Measurements from ENCODE around the gene CAMTA1.

CAMTA1 gene

GRCh38 chr1:6870086-6870485, 84.8 kb downstream of the CAMTA1 start:
- Histone ChIP-seq H3K9me3 (ENCODE audit: control insufficient read depth, low read depth, low read length) (no peaks in the 10 kb centered on the region), H3K27me3 (ENCODE audit: control insufficient read depth, insufficient read depth, low read length) (no peaks in the 10 kb centered on the region), H3K4me3 (ENCODE audit: low read length) (no peak overlapping the region), H3K36me3 (ENCODE audit: control insufficient read depth, low read depth, low read length) (no peaks in the 10 kb centered on the region), H3K4me1 (ENCODE audit: control insufficient read depth, low read depth, low read length) (peaks cover 33% of the 10 kb centered on the region), H3K9ac (ENCODE audit: low read length) (no peak overlapping the region), H3K27ac (ENCODE audit: low read length) (no peak overlapping the region)

DNA sequence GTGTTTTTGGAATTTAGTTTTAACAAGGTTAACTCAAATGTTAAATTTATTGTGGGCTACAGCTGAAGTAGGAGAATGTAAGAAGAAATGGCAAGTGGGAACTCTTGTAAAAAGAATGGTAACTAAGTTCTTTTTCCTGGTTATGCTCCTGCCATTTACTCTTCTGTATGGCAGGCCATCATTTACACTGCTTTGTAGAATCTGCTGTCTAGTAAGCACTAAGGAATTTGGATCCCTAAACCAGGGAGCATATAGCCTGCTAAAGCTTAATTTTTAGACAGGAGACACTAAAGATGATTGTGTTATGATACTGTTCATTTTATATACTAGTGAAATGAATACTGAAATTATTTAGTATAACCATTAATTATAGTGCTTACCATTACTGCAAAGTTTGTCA, 85.3 kb downstream of the CAMTA1 start:
- H3K27ac ChIP-seq (ENCODE audit: low read length), result no peak overlapping the region
- H3K27me3 ChIP-seq (ENCODE audit: control insufficient read depth, insufficient read depth, low read length), result no peaks in the 10 kb centered on the region
- peaks cover 33% of the 10 kb centered on the region for H3K4me1 ChIP-seq (ENCODE audit: control insufficient read depth, low read depth, low read length)
- H3K9ac ChIP-seq (ENCODE audit: low read length), result no peak overlapping the region
- H3K4me3 ChIP-seq (ENCODE audit: low read length), result no peak overlapping the region
- no peaks in the 10 kb centered on the region for H3K36me3 ChIP-seq (ENCODE audit: control insufficient read depth, low read depth, low read length)
- H3K9me3 ChIP-seq (ENCODE audit: control insufficient read depth, low read depth, low read length), result no peaks in the 10 kb centered on the region

GRCh38 chr1:6871300-6871972, 86.2 kb downstream of the CAMTA1 start:
- no peak overlapping the region for H3K27ac ChIP-seq (ENCODE audit: low read length)
- H3K4me1 ChIP-seq (ENCODE audit: control insufficient read depth, low read depth, low read length), result peaks cover 27% of the 10 kb centered on the region
- no peaks in the 10 kb centered on the region for H3K36me3 ChIP-seq (ENCODE audit: control insufficient read depth, low read depth, low read length)
- no peaks in the 10 kb centered on the region for H3K9me3 ChIP-seq (ENCODE audit: control insufficient read depth, low read depth, low read length)
- no peak overlapping the region for H3K9ac ChIP-seq (ENCODE audit: low read length)
- no peak overlapping the region for H3K4me3 ChIP-seq (ENCODE audit: low read length)
- H3K27me3 ChIP-seq (ENCODE audit: control insufficient read depth, insufficient read depth, low read length), result no peaks in the 10 kb centered on the region

DNA sequence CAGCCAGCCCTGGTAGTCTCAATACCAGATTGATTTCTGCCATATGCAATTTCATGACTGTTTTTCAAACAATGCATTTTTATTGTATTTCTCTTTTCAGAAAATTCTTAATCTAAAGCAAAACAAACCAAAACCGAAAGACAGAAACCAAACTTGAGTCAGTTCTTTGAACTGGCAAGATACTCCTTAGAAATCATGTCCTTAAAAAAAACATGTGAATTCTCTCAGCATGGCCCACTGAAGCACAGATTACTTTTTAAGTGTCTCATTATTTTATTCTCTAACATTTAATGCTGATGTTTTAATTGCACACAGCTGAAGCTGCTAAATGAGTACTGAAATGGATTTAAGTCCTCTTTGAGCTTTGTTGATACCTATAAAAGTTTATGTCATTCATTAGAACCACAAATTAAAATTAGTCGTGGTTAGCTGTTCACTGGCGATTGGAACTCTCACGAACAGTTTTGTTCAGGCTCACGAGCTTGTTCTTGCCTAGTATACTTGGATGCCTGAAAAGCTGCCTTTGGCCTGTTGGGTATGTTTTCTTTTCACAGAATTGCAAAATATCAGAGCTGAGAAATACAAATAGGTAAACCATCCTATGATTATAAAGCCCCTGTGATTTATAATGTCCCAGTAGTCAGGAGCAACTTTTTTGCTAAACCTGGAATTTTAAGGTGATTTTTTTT, 87.5 kb downstream of the CAMTA1 start:
- no peak overlapping the region for H3K4me3 ChIP-seq (ENCODE audit: low read length)
- no peaks in the 10 kb centered on the region for H3K9me3 ChIP-seq (ENCODE audit: control insufficient read depth, low read depth, low read length)
- H3K27me3 ChIP-seq (ENCODE audit: control insufficient read depth, insufficient read depth, low read length), result no peaks in the 10 kb centered on the region
- no peak overlapping the region for H3K27ac ChIP-seq (ENCODE audit: low read length)
- no peaks in the 10 kb centered on the region for H3K36me3 ChIP-seq (ENCODE audit: control insufficient read depth, low read depth, low read length)
- H3K4me1 ChIP-seq (ENCODE audit: control insufficient read depth, low read depth, low read length), result peaks cover 17% of the 10 kb centered on the region
- no peak overlapping the region for H3K9ac ChIP-seq (ENCODE audit: low read length)

GRCh38 chr1:6873298-6874015, 88.2 kb downstream of the CAMTA1 start:
- H3K9ac ChIP-seq (ENCODE audit: low read length), result no peak overlapping the region
- no peaks in the 10 kb centered on the region for H3K27me3 ChIP-seq (ENCODE audit: control insufficient read depth, insufficient read depth, low read length)
- no peak overlapping the region for H3K27ac ChIP-seq (ENCODE audit: low read length)
- H3K36me3 ChIP-seq (ENCODE audit: control insufficient read depth, low read depth, low read length), result no peaks in the 10 kb centered on the region
- H3K4me3 ChIP-seq (ENCODE audit: low read length), result no peak overlapping the region
- H3K4me1 ChIP-seq (ENCODE audit: control insufficient read depth, low read depth, low read length), result peaks cover 11% of the 10 kb centered on the region
- H3K9me3 ChIP-seq (ENCODE audit: control insufficient read depth, low read depth, low read length), result no peaks in the 10 kb centered on the region

DNA sequence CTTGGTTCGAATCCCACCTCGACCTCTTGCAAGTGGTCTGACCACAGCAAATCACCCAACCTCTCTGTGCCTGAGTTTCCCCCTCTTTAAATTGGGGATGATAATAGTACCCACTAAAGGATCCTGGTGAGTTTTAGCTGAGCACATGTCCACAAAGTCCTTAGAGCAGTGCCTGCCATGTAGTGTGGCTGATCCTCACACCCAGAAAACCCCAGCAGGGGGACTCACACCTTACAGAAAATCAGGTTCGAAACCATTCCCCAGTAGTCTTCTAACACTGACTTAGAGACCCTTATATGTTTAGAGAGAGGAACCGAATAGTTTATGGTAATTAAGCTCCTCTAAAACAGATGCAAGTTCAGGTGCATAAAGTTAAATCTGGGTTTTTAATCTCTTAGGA, 89.0 kb downstream of the CAMTA1 start:
- H3K9ac ChIP-seq (ENCODE audit: low read length), result no peak overlapping the region
- H3K4me1 ChIP-seq (ENCODE audit: control insufficient read depth, low read depth, low read length), result peaks cover 3% of the 10 kb centered on the region
- no peak overlapping the region for H3K27ac ChIP-seq (ENCODE audit: low read length)
- H3K36me3 ChIP-seq (ENCODE audit: control insufficient read depth, low read depth, low read length), result no peaks in the 10 kb centered on the region
- no peaks in the 10 kb centered on the region for H3K9me3 ChIP-seq (ENCODE audit: control insufficient read depth, low read depth, low read length)
- no peaks in the 10 kb centered on the region for H3K27me3 ChIP-seq (ENCODE audit: control insufficient read depth, insufficient read depth, low read length)
- no peak overlapping the region for H3K4me3 ChIP-seq (ENCODE audit: low read length)

DNA sequence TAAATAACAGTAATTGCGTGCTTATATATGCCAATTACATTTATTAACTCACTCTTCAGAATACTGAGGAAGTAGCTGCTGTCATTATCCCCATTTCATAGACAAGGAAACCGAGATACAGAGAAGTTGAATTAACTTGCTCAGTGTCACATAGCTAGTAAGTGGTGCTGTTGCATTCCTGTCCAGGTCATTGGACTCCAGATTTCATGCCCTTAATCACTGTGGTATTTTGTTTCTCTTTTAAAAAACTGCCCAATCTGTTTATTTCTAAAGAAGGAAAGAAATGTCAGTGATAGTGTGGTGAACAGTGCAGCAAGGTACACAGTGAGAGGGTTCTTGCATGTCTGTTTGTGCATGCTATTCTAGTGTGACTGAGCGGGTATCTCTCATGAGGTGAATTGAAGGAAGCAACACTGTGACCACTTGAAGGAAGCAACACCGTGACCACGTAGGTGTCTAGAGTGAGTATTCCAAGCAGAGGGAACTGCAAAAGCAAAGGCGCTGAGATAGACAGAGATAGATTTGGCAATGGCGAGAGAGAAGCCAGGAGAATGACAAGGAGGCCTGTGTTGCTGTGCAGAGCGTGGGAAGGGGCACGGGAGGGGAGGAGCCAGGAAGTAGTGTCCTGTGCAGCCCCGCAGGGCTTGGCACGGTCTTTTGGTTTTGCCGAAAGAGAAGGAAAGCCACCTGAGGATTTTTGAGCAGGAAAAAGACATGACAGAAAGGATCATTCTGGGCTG, 95.9 kb downstream of the CAMTA1 start:
- Histone ChIP-seq H3K9me3 (ENCODE audit: control insufficient read depth, low read depth, low read length) (no peaks in the 10 kb centered on the region), H3K9ac (ENCODE audit: low read length) (no peak overlapping the region), H3K27me3 (ENCODE audit: control insufficient read depth, insufficient read depth, low read length) (no peaks in the 10 kb centered on the region), H3K27ac (ENCODE audit: low read length) (no peak overlapping the region), H3K36me3 (ENCODE audit: control insufficient read depth, low read depth, low read length) (no peaks in the 10 kb centered on the region), H3K4me1 (ENCODE audit: control insufficient read depth, low read depth, low read length) (no peaks in the 10 kb centered on the region), H3K4me3 (ENCODE audit: low read length) (no peak overlapping the region)

DNA sequence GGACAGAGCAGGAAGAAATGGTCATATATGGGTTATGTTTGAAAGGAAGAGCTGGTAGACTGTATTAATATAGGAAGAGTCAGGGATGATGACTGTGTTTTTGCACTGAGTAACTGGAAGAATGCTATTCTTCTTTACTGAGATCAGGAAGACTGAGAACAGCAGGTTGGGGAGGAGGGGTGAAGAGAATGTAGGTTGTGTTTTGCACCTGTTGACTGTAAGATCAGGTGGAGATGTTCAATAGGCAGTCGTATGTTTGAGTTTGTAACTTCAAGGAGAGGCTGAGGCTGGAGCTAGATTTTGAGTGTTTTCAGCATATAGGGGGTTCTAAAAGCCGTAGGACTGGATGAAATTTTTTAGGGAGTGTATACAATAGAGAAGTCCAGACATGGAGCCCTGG, 97.2 kb downstream of the CAMTA1 start:
- Histone ChIP-seq H3K9ac (ENCODE audit: low read length) (no peak overlapping the region), H3K27me3 (ENCODE audit: control insufficient read depth, insufficient read depth, low read length) (no peaks in the 10 kb centered on the region), H3K36me3 (ENCODE audit: control insufficient read depth, low read depth, low read length) (no peaks in the 10 kb centered on the region), H3K27ac (ENCODE audit: low read length) (no peak overlapping the region), H3K4me1 (ENCODE audit: control insufficient read depth, low read depth, low read length) (no peaks in the 10 kb centered on the region), H3K9me3 (ENCODE audit: control insufficient read depth, low read depth, low read length) (no peaks in the 10 kb centered on the region), H3K4me3 (ENCODE audit: low read length) (no peak overlapping the region)

DNA sequence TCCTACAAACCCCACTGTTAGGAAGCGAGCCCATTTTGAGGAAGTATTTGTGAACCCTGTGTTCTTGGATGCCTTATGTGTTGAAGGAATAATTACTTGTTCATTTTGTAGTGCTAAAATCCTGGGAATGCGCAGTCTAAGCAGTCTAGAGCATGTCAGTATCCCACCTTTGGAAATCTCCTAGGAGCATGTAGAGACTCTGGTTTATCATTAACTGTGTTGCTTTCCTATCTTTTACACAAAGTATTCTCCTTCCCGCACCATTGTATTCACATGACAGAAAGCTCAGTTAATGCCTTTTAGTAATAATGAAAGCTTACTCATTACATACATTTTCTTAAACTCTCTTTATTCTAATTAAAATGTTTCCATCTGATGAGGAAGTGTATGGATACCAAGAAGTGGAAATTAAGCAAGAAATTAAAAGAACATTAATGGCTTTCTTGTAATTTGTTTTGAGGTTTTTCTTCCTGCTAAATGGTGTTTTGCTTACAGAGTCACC, 99.4 kb downstream of the CAMTA1 start:
- no peak overlapping the region for H3K9ac ChIP-seq (ENCODE audit: low read length)
- no peaks in the 10 kb centered on the region for H3K4me1 ChIP-seq (ENCODE audit: control insufficient read depth, low read depth, low read length)
- H3K4me3 ChIP-seq (ENCODE audit: low read length), result no peak overlapping the region
- H3K36me3 ChIP-seq (ENCODE audit: control insufficient read depth, low read depth, low read length), result no peaks in the 10 kb centered on the region
- H3K27me3 ChIP-seq (ENCODE audit: control insufficient read depth, insufficient read depth, low read length), result no peaks in the 10 kb centered on the region
- H3K9me3 ChIP-seq (ENCODE audit: control insufficient read depth, low read depth, low read length), result no peaks in the 10 kb centered on the region
- H3K27ac ChIP-seq (ENCODE audit: low read length), result no peak overlapping the region

GRCh38 chr1:6885426-6885825, 100.2 kb downstream of the CAMTA1 start:
- Histone ChIP-seq H3K27ac (ENCODE audit: low read length) (no peak overlapping the region), H3K9me3 (ENCODE audit: control insufficient read depth, low read depth, low read length) (no peaks in the 10 kb centered on the region), H3K4me1 (ENCODE audit: control insufficient read depth, low read depth, low read length) (no peaks in the 10 kb centered on the region), H3K9ac (ENCODE audit: low read length) (no peak overlapping the region), H3K4me3 (ENCODE audit: low read length) (no peak overlapping the region), H3K27me3 (ENCODE audit: control insufficient read depth, insufficient read depth, low read length) (no peaks in the 10 kb centered on the region), H3K36me3 (ENCODE audit: control insufficient read depth, low read depth, low read length) (no peaks in the 10 kb centered on the region)

- Histone ChIP-seq H3K4me1 (ENCODE audit: control insufficient read depth, low read depth, low read length) (no peaks in the 10 kb centered on the region), H3K27ac (ENCODE audit: low read length) (no peak overlapping the region), H3K27me3 (ENCODE audit: control insufficient read depth, insufficient read depth, low read length) (no peaks in the 10 kb centered on the region), H3K9ac (ENCODE audit: low read length) (no peak overlapping the region), H3K9me3 (ENCODE audit: control insufficient read depth, low read depth, low read length) (no peaks in the 10 kb centered on the region), H3K36me3 (ENCODE audit: control insufficient read depth, low read depth, low read length) (no peaks in the 10 kb centered on the region), H3K4me3 (ENCODE audit: low read length) (no peak overlapping the region)
Measured at GRCh38 chr1:6886523-6886922, 101.3 kb downstream of the CAMTA1 start.
